Inferior parietal cortex (tissue), 1 donor: ENCODE results near the gene NOS1AP.

ENCODE experiments used
- DNase-seq: peaks from one replicate; pipeline ENCODE4 v3.0.0-alpha.2; 2016; ENCODE audit errors: extremely low spot score

Gene NOS1AP

DNA sequence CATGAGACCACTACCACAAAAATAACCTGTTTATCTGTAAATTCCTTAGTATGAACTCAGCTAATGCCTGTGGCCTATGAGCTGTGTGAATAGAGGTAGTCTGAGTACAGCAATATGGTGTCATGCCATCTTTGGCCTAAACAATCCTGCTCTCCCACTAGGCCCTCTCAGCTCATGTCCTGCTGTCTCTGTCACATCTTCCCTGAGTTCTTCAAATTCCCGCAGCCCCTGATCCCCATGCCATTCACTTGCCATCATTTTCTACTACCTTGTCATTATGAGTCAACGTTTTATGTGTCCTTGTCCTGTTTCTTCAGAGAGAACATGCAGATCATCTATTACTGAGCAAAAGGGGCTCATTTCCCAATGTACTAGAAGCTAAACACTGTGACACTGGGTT, 181.6 kb downstream of the NOS1AP start:
- DNase-seq = no peak

DNA sequence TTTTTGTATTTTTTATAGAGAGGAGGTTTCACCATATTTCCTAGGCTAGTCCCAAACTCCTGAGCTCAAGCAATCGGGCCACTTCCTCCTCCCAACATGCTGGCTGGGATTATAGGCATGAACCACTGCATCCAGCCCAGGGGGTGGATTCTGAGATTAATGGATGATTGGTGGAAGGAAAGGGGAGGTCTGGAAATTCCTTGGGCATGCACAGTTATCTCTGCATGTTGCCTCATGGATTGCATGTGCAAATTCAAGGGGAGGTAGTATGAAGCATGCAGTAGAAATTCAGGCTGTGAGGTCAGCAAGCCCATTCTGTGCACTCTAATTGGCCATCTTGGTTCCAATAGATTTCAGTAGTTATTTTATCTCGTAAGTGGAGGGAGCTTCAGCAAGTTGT, 182.7 kb downstream of the NOS1AP start:
- no peak for DNase-seq

DNA sequence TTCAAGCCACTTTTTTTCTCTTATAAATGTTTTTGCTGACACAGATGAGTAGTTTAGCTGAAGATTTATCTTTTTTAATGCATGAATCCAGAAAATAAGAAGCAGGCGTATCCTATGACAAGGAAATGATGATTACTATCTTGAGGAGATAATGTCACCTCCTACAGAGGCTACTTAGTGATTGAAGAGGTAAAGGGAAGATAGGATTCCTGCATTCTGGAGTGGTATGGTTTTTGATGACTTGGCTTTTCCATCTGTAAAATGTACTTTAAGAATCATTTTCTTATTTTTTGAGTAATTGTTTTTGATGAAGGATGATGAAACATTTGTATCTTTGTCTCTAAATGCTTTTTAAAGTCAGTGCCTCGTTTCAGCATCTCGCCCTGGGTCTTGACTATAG, 184.3 kb downstream of the NOS1AP start:
- DNase-seq = no peak

GRCh38 chr1:162256287-162256686, 186.8 kb downstream of the NOS1AP start:
- DNase-seq = no peak

DNA sequence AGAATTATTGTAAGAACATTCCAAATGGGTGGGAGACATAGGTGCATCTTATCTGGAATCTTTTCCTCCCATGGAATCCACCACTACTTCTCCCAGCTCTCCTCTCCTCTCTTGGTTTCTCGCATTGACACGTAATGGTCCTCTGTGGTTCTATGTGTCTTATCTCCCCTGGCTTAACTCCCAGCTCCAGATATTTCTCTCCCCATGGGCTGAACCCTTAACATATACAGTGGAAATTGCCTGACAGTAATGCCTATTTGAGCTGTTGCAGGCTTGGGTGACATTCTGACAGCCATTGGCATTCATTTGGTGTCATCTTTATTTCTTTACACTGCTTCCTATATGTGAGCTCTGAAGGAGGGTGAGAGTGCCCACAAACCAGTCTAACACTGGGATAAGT, 188.9 kb downstream of the NOS1AP start:
- no peak for DNase-seq

DNA sequence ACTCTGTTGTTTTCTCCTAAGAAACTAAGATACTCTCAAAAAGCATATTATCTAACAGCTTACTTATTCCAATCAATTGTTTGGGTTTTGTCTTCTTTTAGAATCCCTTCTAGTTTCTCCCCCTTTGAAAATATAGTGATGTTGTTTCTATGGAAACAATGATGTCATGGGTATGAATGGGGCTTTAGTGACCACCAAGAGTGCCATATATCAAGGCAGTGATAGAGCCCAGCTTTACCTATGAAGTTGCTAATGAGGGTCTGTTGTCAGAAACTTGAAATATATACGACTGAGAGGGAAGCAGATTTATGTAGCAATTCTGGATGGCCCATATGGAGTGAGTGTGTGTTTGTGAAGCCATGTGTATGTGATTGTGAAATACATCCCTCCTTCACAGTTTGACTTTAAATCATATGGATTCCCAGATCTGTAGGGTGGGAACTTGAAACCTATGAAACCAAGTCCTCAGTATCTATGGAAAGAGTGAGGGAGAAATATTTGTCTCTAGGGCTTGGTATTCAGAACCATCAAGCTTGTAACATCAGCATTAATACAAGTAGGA, 190.5 kb downstream of the NOS1AP start:
- no peak for DNase-seq

- DNase-seq = no peak
Observed at GRCh38 chr1:162264108-162264507, 194.6 kb downstream of the NOS1AP start.

DNA sequence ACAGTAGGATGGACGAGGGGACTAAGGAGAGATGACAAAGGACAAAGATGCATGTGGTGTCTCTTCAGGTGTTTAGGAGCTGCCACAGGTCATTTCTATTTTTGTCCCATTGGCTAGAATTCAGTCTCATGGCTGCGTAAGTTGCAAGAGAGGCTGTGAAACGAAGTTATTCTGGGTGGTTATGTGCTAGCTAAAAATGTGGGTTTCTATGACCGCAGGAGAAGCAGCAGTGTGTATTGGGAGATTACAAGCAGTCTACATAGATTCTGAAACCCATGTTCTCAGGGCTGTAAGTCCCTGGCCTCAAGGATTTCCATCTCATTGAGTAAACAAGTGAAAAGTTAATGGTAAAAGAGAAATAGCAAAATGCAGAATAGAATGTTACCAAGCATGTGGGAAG, 196.5 kb downstream of the NOS1AP start:
- no peak for DNase-seq

DNA sequence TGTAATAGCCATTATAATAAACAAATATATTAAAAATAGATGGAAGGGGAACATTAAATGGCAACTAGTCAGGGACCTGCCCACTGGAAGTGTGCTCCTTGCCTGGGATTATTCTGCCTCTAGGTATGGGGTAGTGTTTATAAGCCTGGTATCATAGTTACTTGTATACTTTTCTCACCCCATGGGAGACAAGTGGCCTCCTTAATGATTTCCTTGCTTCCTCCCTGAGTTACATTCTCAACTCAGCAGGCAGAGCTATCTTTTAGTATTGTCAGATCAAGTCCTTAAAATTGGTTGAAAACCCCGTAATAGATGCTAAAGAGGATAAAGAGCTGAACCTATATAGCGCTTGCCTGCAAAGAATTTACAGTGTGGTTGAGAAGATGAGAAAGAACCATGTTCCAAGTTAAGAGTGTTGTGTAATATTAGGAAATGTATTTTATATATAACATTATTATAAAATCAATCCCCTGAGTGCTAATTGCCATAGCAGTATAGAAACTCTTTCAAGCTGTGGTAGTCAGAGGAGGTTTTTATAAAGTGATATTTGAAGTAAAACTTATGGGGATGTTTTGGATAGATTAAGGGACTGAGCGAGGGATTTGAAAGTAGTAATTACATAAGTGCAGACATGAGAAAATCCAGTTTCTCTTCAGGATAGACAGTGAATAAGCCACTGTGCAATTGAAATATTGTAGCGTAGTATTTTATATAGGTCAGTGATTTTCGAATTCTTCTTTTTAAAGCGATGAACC, 200.7 kb downstream of the NOS1AP start:
- DNase-seq = no peak

DNA sequence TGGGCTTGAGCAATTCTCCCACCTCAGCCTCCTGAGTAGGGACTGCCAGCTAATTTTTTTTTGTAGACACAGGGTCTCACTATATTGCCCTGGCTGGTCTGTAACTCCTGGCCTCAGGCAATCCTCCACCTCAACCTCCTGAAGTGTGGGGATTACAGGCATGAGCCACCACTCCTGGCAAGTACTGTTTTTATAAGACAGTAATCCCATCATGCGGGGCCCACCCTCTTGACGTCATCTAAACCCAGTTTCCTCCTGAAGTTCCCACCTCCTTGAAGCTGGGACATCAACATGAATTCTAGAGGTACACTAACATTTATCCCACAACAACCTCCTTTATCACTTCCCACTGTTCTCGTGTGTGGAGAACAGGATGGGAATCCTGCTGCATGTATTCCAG, 202.5 kb downstream of the NOS1AP start:
- no peak for DNase-seq

GRCh38 chr1:162272419-162272818, 202.9 kb downstream of the NOS1AP start:
- no peak for DNase-seq

DNA sequence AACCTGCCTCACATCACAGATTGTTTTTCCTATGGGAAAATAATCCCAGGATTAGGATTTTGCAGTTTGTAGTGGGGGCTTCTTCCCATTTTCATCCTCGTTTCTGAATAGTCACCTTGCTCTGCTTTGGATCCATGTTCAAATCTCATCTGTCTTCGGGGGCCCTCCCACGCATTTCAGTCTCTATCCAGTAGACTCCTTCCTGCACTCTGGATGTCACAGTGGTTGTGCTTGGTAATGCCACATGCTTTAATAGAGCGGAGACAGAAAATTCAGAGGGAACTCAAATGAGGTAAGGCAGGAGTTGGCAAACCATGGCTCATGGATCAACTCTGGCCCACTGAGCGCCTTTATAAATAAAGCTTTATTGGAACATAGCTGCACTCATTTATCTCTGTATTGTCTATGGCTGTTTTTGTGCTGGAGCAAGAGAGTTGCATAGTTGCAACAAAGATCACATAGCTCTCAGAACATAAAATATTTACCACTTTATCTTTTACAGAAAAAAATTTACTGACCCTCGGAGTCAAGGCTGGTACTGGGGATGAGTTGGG, 206.2 kb downstream of the NOS1AP start:
- no peak for DNase-seq

- peak; percentile 65 for DNase-seq
Observed at GRCh38 chr1:162276493-162276892, 207.0 kb downstream of the NOS1AP start.

- DNase-seq = no peak
Observed at GRCh38 chr1:162279136-162279498, 209.6 kb downstream of the NOS1AP start.

DNA sequence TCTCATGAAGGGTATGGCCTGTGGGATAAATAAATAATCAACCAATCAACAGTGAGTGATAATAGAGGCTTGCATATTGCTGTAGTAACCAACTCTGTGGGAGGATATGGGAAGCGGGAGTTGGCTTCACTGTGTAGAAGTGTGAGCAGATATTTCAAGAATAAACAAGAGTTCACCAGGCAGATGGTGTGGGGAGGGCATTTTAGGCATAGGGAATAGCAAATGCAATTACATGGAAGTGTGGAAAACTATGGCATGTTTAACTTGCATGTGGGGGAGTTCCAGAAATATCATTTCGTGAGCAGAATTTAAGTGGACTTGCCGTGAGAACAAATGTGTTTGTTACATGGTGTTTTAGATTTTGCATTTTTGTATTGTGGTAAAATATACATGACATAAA, 211.9 kb downstream of the NOS1AP start:
- peak; percentile 33 for DNase-seq

DNA sequence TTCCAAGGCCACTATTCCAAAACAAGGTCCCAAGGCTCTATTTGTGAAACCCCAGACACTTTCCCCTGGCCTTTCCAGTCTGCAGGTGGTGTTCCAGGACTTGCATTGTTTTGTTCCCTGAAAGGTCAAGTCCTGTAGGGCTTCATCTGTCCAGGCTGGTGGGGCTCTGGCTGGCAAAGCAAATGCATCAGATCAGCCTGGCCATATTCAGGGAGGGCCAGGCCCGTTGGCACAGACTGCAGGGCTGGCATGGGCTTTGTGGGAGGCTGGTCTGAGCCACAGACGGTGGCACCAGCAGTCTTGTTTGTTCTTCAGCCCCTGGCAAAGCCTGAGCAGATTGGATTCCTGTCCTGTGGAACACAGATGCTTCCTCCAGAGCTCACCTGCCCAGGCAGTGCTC, 214.2 kb downstream of the NOS1AP start:
- no peak for DNase-seq

GRCh38 chr1:162284206-162284955, 214.9 kb downstream of the NOS1AP start:
- DNase-seq = no peak

- no peak for DNase-seq
Observed at GRCh38 chr1:162285149-162285561, 215.7 kb downstream of the NOS1AP start.

DNA sequence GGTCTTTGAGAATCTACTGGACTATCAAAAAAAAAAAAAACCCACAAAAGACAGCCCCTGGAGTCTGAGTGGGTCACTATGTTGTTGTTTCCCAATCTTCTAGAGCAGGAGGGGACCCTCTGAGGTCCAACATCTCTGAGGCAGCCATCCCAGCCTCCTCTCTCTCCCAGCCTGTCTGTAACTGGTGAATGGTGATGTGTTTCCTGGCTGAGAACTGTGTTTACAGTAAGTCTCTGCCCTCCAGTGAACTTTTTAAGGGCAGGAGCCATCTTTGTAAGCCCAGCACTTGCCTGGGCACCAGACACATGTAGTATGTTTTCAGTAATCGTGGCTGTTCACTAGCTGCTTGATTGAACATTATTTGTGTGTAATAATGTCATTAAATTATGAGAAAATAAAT, 221.5 kb downstream of the NOS1AP start:
- DNase-seq = no peak

DNA sequence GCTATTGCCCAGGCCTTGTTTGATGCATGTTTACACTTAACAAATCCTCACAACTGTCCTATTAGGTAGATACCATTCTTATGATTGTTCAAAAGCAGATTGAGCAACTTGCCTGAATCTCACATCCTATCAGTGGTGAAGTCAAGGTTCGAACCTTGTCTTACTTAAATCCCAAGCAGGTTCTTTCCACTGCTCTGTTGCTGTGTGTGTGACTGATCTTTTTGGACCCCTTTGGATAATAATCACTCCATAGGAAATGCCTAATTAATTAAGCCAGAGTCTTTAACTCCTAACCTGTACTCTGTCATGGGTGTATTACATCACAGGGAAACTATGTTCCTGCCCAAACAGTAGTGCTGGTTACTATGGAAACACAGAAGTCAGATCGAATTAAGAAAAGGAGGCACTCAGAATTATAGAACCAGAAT, 222.9 kb downstream of the NOS1AP start:
- DNase-seq = no peak

GRCh38 chr1:162293073-162293692, 223.7 kb downstream of the NOS1AP start:
- DNase-seq = no peak

DNA sequence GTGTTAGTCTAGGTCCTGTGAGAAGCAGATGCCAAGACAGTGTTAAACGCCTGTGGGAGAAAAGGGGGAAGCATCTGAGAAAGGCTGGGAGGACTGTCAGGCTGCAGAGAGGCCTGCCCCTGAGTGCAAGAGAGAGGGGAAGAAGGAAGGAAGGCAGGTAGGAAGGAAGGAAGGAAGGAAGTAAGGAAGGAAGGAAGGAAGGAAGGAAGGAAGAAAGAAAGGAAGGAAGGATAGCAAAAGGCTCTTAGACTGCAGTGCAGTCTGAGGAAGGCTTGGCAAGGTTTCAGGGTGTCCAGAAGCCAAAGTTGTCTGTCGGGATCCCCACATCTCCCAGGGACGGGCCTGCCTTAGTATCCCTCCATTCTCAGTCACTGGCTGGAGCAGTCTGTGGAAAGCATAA, 224.5 kb downstream of the NOS1AP start:
- no peak for DNase-seq
